Stimulated activated CD4-positive, alpha-beta T cell treated with anti-CD3 and anti-CD28 coated beads, Interleukin-1b, Interleukin-23, amount 100 ng/mL, for 1 hour (primary cell): ENCODE data around the gene ZNF25.
A peak's percentile ranks its signal among the peaks of the same experiment; 100 is the strongest.
"Not testable (repeated sequence)": the region's sequence is repeated elsewhere in the genome, so short reads cannot be mapped to it uniquely, and the experiment has no call there.

Experiments
- DNase-seq, 2 donors: peaks; one replicate each; pipeline ENCODE4 v3.0.0-alpha.2; 2020; ENCODE audit warnings: low read depth in 2 of 2

The ZNF25 gene

DNA sequence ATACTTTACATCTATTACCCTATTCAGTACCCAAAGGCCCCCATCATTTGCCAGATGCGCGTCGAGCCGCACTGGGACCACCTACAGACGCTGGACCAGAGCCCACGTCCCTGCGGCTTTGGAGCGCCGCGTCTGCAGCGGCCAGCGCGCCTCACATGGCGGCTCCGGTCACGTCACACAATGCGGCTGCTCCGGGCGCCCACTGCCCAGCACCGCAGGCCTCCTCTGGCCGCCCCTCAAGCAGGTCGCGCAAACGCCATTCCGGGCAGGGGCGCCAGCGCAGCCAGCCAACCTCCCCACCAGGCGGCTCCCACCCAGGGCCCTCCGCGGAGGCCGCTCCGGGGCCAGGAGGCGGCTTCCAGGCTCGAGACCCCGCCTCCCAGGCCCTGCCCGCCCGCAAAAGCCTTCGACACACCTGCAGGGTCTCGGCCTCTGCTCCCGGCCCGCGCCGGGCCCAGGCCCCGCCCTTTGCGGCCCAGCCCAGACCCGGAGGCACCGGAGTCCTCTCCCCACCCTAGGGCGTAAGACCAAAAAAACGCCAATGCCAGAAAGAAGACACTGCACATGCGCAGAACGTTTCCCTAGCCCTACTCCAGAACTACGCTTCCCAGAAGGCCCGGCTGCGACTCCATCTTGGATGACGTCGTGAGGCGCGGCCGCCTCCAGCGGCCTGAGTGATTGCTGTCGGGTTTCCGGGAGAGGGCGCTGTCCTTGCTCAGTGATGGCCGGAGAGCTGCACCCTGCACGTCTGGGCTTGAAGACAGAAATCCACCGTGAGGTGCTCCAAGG lies at the start of gene ZNF25:
TSS of gene ZNF25 (minus strand) at position 557 of the 789 bp plus-strand sequence. CDS start 4,925 bp downstream, outside the sequence.
- peak; percentile 90 to 94 for DNase-seq

DNA sequence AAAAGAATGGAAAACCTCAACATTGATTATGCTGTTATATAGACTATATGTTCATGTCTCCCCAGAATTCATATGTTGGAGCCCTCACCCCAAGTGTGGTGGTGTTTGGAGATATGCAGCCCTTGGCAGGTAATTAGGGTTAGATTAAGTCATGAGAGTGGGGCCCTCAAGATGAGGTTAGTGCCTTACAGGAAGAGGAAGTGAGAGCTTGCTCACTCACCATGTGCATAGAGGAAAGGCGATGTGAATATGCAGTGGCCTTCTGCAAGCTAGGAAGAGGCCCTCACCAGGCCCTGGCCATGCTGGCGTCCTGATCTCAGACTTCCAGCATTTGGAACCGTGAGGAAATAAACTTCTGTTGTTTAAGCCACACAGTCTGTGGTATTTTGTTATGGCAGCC lies 48.8 kb upstream of the ZNF25 start:
- DNase-seq = no peak

DNA sequence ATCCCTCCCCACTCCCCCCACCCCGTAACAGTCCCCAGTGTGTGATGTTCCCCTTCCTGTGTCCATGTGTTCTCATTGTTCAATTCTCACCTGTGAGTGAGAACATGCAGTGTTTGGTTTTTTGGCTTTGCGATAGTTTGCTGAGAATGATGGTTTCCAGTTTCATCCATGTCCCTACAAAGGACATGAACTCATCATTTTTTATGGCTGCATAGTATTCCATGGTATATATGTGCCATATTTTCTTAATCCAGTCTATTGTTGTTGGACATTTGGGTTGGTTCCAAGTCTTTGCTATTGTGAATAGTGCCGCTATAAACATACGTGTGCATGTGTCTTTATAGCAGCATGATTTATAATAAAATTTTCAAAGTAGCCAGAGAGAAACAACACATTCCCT lies 42.7 kb upstream of the ZNF25 start:
- DNase-seq = not testable (repeated sequence)

DNA sequence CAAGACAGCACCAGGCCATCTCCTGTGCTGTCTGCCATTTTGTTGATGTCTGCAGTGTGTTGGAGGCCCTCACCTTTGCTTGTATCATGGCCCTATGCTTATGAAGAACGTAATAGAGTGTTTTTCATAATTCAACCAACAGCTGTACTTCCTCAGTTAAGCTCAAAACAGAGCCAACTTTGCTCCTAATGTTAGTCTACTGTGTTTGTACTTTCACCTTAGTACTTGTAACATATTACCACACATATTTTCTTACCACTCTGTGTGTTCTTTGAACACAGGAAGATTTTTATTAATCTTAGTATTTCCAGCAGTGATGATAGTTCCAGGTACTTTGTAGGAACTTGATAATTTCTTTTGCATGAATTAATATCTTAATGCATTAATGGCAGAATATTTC lies 39.9 kb upstream of the ZNF25 start:
- DNase-seq = no peak

DNA sequence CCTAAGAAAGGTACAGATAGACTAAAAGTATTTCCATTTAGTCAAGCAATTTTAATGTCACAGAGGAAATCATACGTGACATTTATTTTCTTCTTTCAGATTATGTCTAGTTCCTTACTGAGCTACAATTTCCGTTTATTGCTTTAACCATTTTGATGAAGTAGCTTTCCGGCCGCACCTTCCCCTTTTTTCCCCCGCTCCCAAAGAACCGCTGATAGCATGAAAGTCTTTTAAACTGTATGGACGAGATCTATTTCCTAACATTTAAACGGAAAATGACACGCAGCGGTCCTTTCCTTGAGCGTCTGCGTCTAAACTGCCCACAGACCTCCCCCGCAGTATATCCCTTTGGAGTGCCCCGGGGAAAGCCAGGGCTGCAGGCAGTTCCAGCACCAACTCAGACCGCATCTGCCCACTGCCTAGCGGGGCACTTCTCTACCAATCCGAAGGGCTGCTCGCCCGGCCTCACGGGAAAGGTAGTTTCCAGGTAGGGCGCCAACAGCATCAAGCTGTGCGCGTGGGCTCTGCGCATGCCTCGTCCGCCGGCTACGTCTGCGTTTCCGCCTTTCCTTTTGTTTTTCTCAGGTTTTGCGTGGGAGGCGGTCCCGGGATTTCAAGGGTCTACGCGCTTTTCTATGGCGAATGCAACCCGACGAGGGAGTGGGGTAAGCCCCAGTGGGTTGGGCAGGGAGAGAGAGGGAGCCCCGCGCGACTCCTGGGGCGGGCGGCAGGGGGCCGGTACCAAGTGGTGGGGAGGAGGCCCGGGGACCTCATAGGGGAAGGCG lies 33.9 kb upstream of the ZNF25 start, which contains the start of gene ZNF33A:
TSS of gene ZNF33A (plus strand) at position 557 of the 785 bp plus-strand sequence. CDS start 1,667 bp downstream, outside the sequence.
- peak; percentile 75 to 79 for DNase-seq

DNA sequence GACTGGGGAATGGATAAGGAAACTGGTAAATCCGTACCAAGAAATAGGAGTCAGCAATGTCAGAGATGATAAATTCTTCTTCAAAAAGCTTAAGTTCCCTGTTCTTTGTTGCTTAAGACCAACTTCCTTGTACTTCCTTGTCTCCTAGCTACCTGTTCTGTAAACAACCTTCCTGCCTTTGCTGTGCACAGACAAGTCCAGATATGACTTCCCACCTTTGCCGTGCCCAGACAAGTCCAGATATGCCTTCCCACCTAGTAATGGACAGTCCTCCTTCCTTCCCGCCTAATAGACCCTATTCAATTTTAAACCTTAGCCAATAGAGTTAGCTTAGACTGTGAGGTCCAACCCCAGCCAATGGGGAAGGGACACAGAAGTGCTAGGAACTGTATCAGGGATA lies 31.5 kb upstream of the ZNF25 start:
- DNase-seq = no peak

DNA sequence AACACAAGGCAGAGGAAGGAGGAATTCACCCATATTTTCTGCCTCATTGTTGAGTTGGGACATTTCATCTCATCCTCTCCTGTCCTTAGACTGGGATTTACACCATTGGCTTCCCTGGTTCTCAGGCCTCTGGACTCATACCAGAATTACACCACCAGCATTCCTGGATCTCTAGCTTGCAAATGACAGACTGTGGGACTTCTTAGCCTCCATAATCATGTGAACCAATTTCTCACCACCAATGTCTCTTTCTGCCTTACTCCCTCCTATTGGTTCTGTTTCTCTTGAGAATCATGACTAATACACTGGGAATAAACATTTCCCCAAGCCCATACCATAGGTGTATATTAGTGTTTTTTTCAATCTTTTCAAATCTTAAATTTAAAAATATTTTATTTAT lies 31.1 kb upstream of the ZNF25 start:
- no peak for DNase-seq

DNA sequence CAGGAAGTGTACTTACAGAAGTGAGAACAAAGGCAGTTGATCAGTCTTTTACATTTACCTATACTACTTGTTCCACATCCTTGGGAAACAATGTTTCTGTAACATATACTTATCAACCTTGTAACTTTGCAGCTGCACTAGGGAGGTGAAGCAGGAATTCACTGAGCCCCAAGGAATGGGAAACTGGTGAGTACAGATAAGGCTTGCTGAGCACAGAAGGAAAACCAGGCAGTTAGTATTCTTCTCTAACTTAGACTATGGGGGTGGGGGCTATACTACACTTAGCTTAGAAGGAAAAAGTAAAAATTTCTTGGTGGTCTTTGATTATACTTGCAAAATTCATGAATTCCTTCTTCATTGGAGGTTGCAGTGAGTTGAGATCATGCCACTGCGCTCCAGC lies 27.1 kb upstream of the ZNF25 start:
- DNase-seq = no peak

DNA sequence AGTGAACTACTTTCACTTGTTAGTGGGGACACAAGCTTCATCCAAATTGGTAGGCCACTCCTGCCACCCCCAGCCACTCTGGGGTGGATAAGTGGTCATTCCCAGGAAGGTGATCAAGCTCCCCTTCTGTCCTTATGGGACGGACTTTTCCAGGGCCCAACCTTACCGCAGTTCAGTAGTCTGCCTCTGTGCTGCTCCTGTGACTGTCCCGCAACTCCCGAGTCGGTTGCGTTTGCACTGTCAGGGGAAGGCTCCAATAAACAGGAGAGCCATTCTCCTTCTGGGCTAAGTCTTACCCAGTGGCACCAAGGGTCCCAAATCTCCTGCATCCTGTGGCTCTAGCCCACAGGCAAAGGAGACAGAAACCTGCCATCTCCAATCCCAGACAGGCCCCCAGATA lies 26.6 kb upstream of the ZNF25 start:
- no peak for DNase-seq

DNA sequence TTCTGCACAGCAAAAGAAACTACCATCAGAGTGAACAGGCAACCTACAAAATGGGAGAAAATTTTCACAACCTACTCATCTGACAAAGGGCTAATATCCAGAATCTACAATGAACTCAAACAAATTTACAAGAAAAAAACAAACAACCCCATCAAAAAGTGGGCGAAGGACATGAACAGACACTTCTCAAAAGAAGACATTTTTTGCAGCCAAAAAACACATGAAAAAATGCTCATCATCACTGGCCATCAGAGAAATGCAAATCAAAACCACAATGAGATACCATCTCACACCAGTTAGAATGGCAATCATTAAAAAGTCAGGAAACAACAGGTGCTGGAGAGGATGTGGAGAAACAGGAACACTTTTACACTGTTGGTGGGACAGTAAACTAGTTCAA lies 24.0 kb upstream of the ZNF25 start:
- DNase-seq = not testable (repeated sequence)

DNA sequence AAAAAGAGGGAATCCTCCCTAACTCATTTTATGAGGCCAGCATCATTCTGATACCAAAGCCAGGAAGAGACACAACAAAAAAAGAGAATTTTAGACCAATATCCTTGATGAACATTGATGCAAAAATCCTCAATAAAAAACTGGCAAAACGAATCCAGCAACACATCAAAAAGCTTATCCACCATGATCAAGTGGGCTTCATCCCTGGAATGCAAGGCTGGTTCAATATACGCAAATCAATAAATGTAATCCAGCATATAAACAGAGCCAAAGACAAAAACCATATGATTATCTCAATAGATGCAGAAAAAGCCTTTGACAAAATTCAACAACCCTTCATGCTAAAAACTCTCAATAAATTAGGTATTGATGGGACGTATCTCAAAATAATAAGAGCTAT lies 22.5 kb upstream of the ZNF25 start:
- not testable (repeated sequence) for DNase-seq

DNA sequence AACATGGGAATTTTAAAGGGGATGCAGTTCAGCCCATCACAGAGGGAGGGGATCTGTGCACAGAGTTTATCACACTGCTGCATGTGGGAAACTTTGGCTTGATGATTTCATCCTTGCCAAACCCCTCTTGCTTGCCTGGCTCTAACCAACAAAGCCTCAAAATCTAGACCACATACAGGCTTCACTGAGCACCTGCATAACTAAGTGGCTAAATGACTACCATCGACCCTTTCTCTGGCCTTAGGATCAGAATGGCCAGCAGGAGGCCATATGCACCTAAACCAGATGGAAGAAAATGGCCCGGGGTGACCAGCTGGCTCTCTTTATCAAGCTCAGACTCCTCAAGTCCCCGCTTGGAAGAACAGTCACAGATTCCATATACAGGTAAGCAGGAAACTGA lies 15.6 kb upstream of the ZNF25 start:
- no peak for DNase-seq

DNA sequence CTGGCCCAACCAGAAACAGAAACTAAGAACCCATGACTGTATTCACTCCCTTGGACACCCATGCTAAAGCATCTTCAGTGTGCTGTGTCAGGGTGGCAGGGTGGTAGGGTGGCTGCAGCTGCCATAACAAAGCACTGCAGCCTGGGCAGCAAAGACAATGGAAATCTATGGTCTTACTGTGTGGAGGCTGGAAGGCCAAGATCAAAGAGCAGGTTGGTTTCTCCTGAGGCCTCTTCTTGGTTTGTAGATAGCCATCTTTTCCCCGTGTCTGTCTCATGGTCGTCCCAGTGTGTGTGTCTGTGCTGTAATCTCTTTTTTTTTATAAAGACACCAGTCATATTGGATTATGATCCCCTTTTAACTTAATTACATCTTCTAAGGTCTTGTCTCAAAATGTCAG lies 15.2 kb upstream of the ZNF25 start:
- no peak for DNase-seq

DNA sequence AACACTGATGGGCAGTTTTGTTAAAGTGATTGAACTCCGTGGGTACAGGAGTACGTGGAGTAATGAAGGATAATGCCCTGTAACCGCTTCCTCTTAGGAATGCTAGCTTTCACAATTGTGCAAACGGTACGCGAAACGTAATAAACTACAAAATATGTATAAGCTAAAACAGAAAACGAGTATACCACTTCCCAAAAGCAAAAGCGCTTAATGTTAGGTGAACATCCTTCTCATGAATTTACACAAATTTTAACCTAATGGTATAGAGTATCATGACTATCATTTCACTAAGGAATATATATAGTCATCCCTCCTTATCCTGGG lies 395 bp upstream of the ZNF25 start:
- DNase-seq = no peak

DNA sequence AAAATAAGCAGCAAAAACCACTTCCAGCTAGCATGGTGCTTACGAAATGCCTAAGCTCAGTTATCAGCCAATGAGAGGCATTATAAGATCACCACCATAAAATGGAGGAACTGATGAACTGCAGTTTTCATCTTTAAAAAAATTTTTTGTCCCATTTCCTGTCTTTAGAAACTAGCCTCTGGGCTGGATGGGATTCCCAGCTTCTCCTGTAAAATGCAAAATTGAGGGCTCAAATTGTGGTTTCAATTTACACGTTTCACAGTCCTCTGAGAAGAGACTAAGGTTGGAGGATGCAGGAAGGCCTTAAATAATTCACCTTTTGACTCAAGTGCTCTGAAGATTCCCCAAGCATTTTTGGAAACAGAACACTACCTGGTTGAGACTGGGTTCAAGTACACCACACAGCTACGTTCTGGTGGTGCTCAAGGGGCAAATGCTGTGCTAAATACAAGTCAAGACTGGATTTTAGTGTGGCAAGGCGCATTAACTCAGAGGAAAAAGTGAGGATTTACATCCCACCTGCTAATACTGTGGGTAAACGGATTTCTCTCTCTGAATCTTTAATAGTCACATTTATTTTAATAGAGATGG lies 951 bp downstream of the ZNF25 start:
- DNase-seq = no peak

DNA sequence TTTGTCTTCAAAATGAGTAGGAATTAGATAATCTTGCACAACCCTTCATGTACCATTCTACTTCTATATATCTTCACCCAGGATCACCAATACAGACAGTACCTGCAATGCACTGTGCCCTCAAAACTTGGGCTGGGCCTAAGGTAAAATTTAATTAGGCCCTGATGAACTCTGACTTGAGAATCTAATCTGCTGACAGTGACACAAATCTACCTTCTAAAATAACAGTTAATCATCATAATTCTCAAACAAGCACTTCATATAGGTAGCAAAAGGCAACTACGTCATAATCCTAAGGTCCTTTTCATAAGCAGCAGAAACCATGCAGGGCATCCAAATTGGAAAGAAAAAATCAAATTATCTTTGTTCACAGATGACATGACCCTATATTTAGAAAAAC lies 4.1 kb downstream of the ZNF25 start:
- no peak for DNase-seq

DNA sequence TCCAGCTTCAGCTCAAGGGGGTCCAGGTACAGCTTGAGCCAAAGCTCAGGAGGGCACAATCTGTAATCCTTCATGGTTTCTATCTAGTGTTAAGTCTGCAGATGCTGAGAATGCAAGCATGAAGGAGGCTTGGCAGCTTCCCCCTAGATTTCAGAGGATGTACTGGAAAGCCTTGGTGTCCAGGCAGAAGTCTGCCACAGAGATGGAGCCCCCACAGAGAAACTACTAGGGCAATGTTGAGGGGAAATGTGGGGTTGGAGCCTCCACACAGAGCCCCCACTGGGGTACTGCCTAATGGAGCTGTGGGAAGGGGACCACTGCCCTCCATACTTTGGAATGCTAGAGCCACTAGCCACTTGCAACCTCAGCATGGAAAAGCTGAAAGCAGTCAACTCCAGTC lies 11.4 kb downstream of the ZNF25 start:
- DNase-seq = no peak

DNA sequence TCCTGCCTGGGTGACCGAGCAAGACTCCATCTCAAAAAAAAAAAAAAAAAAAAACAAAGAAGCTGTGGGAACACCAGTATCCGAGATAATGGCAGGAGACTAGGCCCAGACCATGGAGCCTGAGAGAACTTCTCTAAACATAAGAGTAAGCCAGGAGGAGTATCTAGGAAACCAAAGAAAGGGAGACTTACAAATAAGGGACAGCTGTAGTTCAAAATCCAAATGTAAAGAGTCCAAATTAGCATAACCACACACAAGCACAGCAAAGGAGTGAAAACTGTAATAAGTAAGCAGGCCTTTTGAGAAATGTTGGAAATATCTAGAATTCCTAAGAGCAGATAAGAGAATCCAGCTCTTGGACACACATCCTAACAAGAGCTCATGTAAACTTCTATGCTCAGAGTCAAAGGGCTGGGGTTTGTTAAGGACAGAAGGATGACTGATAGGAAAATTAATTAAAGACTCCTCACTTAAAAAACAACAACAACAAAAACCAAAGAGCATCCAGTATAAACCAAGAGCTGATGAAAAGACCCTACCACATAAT lies 15.8 kb downstream of the ZNF25 start:
- DNase-seq = no peak

DNA sequence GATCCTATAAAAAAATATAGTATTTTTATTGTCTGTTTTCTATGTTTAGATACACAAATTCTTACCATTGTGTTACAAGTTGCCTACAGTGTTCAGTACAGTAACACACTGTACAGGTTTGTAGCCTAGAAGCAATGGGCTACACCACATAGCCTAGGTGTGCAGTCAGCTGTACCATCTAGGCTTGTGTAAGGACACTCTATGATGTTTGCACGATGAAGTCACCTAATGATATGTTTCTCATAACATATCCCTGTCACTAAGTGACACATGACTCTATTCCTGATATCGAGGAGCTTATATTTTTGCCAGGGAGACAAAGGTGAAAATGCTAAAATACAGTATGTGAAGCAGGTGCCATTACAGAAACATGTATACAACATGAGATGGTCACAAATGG lies 18.6 kb downstream of the ZNF25 start:
- no peak for DNase-seq

DNA sequence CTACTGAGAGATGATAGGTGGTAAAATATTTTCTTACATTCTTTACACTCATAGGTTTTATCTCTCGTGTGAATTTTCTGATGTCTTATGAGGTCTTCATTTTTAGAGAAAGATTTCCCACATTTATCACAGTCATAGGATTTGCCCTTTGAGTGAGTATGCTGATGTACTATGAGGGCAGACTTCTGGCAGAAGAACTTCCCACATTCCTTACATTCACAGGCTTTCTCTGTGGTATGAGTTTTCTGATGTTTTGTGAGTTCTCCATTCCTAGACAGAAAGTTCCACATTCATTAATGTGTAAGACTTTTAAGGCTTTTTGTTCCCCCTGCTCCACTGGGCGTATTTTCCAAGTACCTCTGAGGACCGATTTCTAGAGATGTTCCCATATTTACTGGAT lies 23.5 kb downstream of the ZNF25 start:
- DNase-seq = no peak

DNA sequence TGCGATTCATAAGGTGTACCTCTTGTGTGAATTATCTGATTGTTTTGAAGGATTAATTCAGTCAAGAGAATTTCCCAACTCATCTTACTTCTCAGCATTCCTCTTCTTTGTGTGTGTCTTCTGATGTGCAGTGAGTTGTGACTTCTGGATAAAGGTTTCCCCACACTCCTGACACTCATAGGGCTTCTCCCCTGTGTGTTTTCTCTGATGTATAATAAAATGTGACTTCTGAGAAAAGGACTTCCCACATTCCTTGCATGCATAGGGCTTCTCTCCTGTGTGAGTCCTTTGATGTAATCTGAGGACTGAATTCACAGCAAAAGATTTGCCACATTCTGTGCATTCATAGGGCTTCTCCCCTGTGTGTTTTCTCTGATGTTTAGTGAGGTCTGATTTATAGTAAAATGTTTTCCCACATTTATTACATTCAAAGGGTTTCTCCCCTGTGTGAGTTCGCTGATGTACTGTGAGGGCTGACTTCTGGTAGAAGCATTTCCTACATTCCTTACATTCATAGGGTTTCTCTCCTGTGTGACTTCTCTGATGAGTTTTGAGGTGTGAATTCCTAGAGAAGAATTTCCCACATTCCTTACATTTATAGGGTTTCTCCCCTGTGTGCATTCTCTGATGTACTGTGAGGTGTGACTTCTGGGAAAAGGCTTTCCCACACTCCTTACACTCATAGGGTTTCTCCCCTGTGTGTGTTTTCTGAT lies 24.2 kb downstream of the ZNF25 start:
- DNase-seq = no peak

DNA sequence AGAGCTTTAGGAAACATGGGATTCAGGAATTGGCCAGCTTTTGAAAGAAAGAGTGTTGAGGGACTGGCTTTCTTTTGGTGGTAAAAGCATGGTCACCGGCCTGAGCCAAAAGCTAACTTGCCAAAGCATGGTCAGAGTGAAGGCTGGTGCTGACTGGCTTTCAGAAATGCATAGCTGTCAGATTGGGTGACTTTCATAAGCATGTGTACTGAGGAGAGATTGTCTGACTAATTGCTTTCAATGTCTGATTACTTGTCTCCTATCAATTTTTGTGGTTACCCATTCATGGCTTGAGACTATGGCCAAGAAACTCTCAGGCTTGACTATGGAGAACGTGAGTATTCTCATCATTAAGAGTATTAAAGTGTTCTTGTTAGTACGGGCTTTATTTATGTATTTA lies 28.2 kb downstream of the ZNF25 start:
- DNase-seq = no peak
